MM.1S (cell line): ENCODE data around the gene SIRT2.

ENCODE experiments used
- EZH2 ChIP-seq: fragments of 300-600 bp; sonication (generic); optimal IDR thresholded peaks from 2 replicates; pipeline ENCODE3; 2017; ENCODE audit warnings: low read depth, mild to moderate bottlenecking, antibody characterized with exemption, low read length, mixed read lengths
- TF ChIP-seq, protein P1 (sequence below): fragments of 300-600 bp; sonication (generic); IDR thresholded peaks from 2 replicates; pipeline ENCODE4 v1.5.1; 2016; ENCODE audit warnings: antibody characterized with exemption, low read length, mixed read lengths

DNA sequence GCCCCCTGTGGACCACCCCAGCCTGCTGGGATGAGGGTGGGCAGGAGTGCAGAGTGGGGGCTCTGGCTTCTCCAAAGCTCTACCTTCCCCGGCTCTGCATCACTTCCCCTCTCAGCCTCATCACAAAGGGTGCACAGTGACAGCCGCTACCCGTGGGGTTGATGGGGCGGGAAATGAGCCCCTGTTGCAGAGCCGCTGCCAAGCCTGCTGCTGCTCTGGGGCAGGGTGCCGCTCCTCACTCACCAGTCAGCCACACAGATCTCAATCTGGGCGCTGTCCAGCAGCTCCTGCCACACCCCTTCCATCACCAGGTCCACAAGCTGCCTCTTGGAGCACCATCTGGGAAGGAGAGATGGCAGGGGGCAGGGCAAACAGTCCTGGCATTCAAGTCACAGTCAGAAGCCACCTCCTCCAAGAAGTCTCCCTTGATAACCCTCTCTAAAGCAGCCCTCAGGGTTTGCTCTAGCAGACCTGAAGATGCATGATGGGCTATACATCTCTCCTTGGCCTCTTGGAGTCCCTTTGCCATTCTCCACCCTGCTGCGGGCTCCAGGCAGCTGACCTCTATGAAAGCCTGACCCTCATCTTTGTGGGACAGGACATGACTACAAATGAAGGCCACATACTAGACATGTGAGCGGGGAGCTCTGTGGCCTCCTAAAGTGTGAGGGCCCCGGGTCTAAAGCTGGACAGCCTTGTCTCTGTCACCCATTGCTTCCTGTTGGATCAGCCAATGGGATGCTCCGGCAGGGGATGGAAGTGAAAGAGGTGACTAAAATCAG is 47.0 kb upstream of the SIRT2 start:
- TF ChIP-seq, protein P1, sequence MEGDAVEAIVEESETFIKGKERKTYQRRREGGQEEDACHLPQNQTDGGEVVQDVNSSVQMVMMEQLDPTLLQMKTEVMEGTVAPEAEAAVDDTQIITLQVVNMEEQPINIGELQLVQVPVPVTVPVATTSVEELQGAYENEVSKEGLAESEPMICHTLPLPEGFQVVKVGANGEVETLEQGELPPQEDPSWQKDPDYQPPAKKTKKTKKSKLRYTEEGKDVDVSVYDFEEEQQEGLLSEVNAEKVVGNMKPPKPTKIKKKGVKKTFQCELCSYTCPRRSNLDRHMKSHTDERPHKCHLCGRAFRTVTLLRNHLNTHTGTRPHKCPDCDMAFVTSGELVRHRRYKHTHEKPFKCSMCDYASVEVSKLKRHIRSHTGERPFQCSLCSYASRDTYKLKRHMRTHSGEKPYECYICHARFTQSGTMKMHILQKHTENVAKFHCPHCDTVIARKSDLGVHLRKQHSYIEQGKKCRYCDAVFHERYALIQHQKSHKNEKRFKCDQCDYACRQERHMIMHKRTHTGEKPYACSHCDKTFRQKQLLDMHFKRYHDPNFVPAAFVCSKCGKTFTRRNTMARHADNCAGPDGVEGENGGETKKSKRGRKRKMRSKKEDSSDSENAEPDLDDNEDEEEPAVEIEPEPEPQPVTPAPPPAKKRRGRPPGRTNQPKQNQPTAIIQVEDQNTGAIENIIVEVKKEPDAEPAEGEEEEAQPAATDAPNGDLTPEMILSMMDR = no peak
- TF ChIP-seq EZH2 = no peak
